ENCODE data around the gene ATP11A. TPM values are rescaled to one million over a fixed set of nuclear protein-coding genes. Genes with fewer than 3 reads are reported as not detected.

The ATP11A gene
- total and polyA plus RNA-seq, 9 of the 15 experiments (the other 6 are each of a cell fraction or from before 2014, with no cell fraction given) = 0.38 to 34.2 (median 4.2) TPM

- CTCF ChIA-PET (ENCODE audit: low intra/inter-chr PET ratio) = no interaction called here
- Histone ChIP-seq H3K79me2 (ENCODE audit: control insufficient read depth, insufficient read depth, low read length) (no peaks in the 10 kb centered on the region), H3K9me3 (replicated peaks; ENCODE audit: control insufficient read depth, insufficient read depth, low read depth, low read length) (no peaks in the 10 kb centered on the region), H3K4me3 (no peak overlapping the region), H3K4me2 (ENCODE audit: insufficient read depth, low read length) (no peak overlapping the region), H2AFZ (ENCODE audit: low read depth, low read length) (no peak overlapping the region), H3K36me3 (ENCODE audit: control insufficient read depth, insufficient read depth, low read length) (no peaks in the 10 kb centered on the region), H3K4me1 (replicated peaks in 1 of 2; ENCODE audit: control insufficient read depth in 2 of 2, insufficient read depth in 2 of 2, low read length in 2 of 2) (peaks cover 0 to 6% of the 10 kb centered on the region in 2 experiments; a peak in 2 of 5 replicates), H4K20me1 (replicated peaks; ENCODE audit: control insufficient read depth, insufficient read depth, low read length) (no peaks in the 10 kb centered on the region), H3K27me3 (ENCODE audit: control insufficient read depth in 2 of 2, insufficient read depth in 2 of 2, low read length in 2 of 2) (peaks cover 11 to 72% of the 10 kb centered on the region in 2 experiments; a peak in 4 of 5 replicates), H3K9ac (ENCODE audit: insufficient read depth in 1 of 2, low read depth in 2 of 2, low read length in 2 of 2) (no peak overlapping the region), H3K9me1 (ENCODE audit: control insufficient read depth, insufficient read depth, low read length) (no peaks in the 10 kb centered on the region), H3K27ac (ENCODE audit: extremely low read depth, low read depth, low read length) (no peak overlapping the region)
- DNase-seq (ENCODE audit: extremely low read depth in 1 of 4, low spot score in 3 of 4) = no peak
- BruUV-seq (replicated peaks) = no TSS peak
- intact Hi-C loops (cut with micrococcal nuclease) (no loop called here), in situ Hi-C loops (cut with MboI) (no loop called here)
- no peak for ATAC-seq
- 0% methylated on average over 4 of the region's 4 CpGs for WGBS (ENCODE audit: insufficient coverage, low coverage, missing lambda C conversion rate)
- POLR2A ChIA-PET = interaction anchor here (0.6 kb wide), 1 partner anchor 23 kb away, joined by 3 read pairs; no protein-coding TSS in a partner anchor
- no peak for FAIRE-seq
- TF ChIP-seq IRF1 (CRISPR knock-in tag; IDR thresholded peaks at IDR 0.05; ENCODE audit: borderline replicate concordance) (no peak), PPARD (CRISPR knock-in tag; IDR thresholded peaks at IDR 0.05) (no peak), RAD21 (CRISPR knock-in tag; conservative IDR thresholded peaks at IDR 0.05 in 1 of 2, IDR thresholded peaks at IDR 0.05 in 1 of 2) (no peak), ZBTB43 (CRISPR knock-in tag; IDR thresholded peaks at IDR 0.05) (no peak), MITF (IDR thresholded peaks at IDR 0.05) (no peak), NFE2 (IDR thresholded peaks at IDR 0.05; ENCODE audit: low read depth) (no peak), BDP1 (IDR thresholded peaks at IDR 0.05; ENCODE audit: insufficient read depth, insufficient read length) (no peak), BACH1 (tag; IDR thresholded peaks at IDR 0.05) (no peak), SAFB2 (IDR thresholded peaks at IDR 0.05; ENCODE audit: borderline replicate concordance, low read depth, low read length, severe bottlenecking) (no peak), POLR2H (tag; IDR thresholded peaks at IDR 0.05; ENCODE audit: low read depth) (no peak), NR0B1 (IDR thresholded peaks at IDR 0.05; ENCODE audit: partially characterized antibody) (no peak), NR1H2 (CRISPR knock-in tag; IDR thresholded peaks at IDR 0.05) (no peak), NFYB (IDR thresholded peaks at IDR 0.05; ENCODE audit: extremely low read depth, insufficient read length) (no peak), SREBF2 (CRISPR knock-in tag; IDR thresholded peaks at IDR 0.05) (no peak), ZNF584 (CRISPR knock-in tag; IDR thresholded peaks at IDR 0.05; ENCODE audit: low read depth) (no peak), GATAD2B (IDR thresholded peaks at IDR 0.05; ENCODE audit: borderline replicate concordance) (no peak), NELFE (IDR thresholded peaks at IDR 0.05; ENCODE audit: insufficient read depth, insufficient read length) (no peak), LEF1 (IDR thresholded peaks at IDR 0.05) (no peak), PHF20 (IDR thresholded peaks at IDR 0.05; ENCODE audit: partially characterized antibody) (no peak)
Observed at GRCh38 chr13:112910016-112910415, 220.2 kb downstream of the ATP11A start.
